MM.1S (cell line): ENCODE measurements around the gene CDHR5.

Experiments
- EZH2phosphoT487 ChIP-seq: fragments of 300-600 bp; sonication (generic); IDR thresholded peaks from 2 replicates; pipeline ENCODE4 v1.6.1; 2018; ENCODE audit warnings: antibody characterized with exemption, low read length
- TF ChIP-seq, protein P1 (sequence below): fragments of 300-600 bp; sonication (generic); IDR thresholded peaks from 2 replicates; pipeline ENCODE4 v1.5.1; 2016; ENCODE audit warnings: antibody characterized with exemption, low read length, mixed read lengths

DNA sequence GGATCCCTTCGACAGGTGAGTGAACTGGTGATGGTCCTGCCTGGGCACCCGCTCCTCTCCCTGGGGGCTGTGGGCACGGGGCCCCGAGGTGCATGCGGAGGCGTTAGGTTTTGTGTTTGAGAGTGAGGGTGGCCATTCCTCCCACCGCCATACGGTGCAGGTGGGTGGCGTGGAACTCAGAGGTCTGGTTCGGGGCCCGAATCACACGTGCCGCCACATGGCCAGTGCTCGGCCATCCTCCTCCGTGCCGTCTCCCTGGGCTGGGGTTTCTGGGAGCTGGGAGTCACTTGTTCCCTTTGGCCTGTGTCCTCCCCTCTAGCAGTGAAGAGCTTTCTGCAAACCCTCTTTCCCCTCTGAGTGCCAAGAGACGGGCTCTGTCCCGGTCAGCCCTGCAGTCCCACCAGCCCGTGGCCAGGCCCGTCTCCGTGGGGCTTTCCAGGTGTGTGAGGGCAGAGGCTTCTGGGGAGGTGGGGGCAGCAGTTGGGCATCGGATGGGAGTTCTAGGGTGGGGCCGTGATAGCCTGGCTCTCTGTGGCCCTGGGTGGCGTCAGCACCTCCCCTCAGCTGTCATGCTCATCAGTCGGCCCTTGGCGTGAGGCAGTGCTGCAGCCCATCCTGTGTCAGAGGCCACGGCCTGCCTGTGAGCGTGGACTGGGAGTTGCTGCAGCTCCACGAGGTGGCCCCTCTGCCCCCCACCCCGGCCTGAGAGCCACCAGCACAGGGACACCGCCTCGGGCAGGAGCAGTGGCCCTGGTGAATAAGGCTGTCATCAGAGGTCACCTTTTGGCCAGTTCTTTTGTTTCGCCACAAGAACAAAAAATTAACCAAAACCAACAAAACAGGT, 19.2 kb downstream of the CDHR5 start:
- TF ChIP-seq, protein P1, sequence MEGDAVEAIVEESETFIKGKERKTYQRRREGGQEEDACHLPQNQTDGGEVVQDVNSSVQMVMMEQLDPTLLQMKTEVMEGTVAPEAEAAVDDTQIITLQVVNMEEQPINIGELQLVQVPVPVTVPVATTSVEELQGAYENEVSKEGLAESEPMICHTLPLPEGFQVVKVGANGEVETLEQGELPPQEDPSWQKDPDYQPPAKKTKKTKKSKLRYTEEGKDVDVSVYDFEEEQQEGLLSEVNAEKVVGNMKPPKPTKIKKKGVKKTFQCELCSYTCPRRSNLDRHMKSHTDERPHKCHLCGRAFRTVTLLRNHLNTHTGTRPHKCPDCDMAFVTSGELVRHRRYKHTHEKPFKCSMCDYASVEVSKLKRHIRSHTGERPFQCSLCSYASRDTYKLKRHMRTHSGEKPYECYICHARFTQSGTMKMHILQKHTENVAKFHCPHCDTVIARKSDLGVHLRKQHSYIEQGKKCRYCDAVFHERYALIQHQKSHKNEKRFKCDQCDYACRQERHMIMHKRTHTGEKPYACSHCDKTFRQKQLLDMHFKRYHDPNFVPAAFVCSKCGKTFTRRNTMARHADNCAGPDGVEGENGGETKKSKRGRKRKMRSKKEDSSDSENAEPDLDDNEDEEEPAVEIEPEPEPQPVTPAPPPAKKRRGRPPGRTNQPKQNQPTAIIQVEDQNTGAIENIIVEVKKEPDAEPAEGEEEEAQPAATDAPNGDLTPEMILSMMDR = no peak
- no peak for TF ChIP-seq EZH2phosphoT487
